GM12873 (cell line): ENCODE measurements around the gene SCN5A.

ENCODE experiments used
- TF ChIP-seq, protein P1 (sequence below): IDR thresholded peaks from 2 replicates; pipeline ENCODE4 v1.5.1; 2012; ENCODE audit warnings: low read depth, mild to moderate bottlenecking, moderate library complexity, low read length, control low read depth; ENCODE audit not compliant: insufficient read depth; ENCODE audit errors: missing control alignments

Gene SCN5A

DNA sequence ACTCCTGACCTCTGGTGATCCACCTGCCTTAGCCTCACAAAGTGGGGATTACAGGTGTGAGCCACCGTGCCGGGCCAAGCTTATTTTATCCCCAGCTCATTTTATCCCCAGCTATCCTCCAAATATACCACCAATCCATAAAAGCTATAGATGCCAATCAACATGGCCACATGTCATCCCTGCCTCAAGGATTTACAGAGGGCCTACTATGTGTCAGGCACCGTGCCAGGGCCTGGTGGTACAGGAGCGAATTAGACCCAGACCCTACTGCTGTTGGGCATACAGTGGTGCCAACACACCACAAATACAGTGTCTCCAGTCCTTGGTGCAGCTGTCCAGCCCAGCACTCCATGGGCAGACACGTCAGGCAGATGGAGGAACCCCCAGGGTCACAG is 73.4 kb downstream of the SCN5A start:
- TF ChIP-seq, protein P1, sequence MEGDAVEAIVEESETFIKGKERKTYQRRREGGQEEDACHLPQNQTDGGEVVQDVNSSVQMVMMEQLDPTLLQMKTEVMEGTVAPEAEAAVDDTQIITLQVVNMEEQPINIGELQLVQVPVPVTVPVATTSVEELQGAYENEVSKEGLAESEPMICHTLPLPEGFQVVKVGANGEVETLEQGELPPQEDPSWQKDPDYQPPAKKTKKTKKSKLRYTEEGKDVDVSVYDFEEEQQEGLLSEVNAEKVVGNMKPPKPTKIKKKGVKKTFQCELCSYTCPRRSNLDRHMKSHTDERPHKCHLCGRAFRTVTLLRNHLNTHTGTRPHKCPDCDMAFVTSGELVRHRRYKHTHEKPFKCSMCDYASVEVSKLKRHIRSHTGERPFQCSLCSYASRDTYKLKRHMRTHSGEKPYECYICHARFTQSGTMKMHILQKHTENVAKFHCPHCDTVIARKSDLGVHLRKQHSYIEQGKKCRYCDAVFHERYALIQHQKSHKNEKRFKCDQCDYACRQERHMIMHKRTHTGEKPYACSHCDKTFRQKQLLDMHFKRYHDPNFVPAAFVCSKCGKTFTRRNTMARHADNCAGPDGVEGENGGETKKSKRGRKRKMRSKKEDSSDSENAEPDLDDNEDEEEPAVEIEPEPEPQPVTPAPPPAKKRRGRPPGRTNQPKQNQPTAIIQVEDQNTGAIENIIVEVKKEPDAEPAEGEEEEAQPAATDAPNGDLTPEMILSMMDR, result no peak

DNA sequence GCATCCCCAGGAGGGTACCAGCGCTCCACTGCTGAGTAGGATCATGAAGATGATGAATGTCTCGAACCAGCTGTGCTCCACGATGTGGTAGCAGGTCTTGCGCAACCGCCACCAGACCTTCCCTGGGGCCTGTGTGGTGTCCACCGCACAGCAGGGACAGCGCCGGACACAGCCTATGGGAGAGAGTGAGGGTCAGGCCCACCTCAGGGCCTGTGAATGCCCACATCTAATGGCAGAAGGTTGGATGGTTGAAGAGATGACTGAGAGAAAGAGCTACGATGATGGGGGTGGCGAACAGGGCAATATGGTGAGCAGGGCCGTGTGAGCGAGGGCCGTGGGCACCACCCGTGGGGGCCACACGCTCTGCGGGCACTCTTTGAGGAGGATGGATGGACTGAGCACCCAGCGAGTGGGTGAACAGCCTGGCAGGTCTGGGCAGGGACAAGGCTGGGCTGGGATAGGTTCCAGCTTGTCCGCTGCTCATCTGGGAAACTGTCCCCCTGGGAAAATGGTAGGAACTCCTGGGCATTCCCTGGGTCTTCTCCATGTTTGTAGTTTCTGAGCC is 74.1 kb downstream of the SCN5A start:
- TF ChIP-seq, protein P1, result no peak

DNA sequence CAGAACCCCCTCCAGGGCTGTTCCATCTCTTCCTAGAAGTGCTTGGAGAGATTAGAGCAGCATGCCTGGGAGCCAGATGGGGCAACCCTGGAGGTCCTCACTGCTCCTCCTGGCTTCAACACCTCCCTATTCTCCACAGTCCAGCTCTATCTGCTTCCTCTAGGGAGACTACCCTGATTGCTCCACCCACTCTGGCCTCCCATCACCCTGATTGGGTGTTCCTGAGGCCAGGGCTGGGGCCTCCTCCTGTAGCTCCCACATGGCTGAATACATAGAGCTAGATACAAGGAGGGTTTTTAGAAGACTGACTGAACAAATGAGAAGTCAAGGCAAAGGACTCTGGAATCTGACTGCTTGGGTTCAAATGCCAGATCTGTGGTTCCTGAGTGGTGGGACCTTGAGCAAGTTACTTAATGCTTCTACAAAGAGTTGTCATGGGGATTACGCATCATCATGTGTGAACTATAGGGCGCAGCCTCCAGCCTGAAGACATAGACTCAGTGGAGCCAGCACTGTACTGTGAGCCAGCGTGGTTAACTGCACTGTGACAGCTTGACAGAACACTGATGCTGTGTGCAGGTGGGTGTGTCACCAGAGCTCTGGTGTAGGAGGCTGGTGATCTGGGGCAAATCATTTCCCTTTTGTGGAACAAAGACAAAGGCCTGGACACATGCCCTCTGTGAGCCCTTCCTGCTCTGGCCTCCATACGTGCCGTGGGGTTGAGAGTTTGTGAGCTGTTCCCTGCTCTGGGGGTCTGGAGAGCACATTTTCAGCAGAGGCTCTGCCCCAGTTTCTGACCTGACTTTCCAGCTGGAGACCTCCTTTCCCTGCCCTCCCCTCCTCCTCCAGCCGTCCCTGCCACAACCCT is 74.8 kb downstream of the SCN5A start:
- TF ChIP-seq, protein P1, result no peak

DNA sequence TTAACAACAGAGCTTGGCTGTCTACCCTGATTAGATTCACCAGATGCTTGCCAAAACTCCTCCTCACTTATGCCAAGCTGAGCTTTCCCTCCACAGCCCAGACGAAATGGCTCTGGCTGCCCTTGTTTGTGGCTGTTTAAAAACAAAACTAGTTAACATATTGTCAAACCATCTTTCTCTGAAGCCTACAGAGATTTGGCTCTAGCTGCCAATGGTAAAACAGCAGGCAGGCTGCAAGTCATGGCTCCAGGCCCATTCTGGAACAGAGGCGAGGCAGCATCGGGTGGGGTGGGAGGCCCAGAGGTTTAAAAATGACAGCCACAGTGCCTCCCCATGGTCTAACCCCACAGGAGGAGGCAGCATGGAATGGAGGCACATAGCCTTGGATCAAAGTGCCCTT is 75.9 kb downstream of the SCN5A start:
- TF ChIP-seq, protein P1, result no peak

DNA sequence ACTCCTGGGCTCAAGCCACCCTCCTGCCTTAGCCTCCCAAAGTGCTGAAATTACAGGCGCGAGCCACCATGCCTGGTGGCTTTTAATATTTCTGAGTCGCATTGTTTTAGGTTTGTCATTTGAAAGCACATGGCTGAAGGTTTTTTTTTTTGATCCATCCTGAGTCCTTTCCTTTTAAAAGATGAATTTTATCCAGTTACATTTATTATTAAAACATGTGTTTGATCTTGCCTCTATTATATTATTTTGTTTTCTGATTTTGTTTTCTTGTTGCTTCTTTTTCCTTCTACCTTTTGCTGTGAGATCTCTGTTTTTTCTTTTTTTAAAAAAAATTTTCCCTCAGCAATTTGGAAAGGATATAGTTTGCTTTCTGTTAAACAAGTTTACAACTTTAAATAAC is 76.4 kb downstream of the SCN5A start:
- TF ChIP-seq, protein P1, result no peak

DNA sequence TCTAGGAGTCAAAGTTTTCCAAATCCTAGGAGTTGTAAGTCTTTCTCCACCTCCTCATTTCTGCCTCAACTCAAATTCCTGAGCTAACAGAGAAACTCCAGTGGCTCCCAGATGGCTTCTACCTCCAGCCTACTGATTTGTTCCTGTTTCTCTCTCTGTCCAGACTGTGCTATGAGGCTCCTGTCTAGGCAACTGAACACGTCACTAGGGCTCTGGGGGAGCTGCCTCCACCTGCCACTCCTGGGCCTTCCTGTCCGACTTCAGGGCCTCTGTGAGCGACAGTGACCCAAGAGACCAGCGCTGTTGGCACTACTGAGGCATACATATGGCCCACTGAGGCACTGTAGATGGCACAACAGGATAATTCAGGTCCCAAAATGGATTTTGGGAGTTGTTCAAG is 82.0 kb downstream of the SCN5A start:
- TF ChIP-seq, protein P1, result no peak

DNA sequence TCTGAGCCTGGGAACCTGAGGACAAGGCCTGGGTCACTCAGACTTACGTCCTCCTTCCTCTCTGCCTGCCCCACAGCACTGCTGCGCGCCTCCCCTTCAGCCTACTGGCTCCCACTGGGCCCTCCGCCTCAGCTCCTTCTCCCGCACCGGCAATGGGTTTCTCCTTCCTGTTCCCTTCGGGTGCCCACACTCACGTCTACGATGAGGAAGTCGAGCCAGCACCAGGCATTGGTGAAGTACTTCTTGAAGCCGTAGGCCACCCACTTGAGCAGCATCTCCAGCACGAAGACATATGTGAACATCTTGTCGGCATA is 83.3 kb downstream of the SCN5A start:
- TF ChIP-seq, protein P1, result no peak
